Coronary artery (tissue), 2 donors: Measurements from ENCODE around the gene ANXA1.
"Not testable (repeated sequence)": the region's sequence is repeated elsewhere in the genome, so short reads cannot be mapped to it uniquely, and the experiment has no call there.

Experiments used
- DNase-seq: peaks from one replicate; pipeline ENCODE4 v3.0.0-alpha.2; 2017; ENCODE audit warnings: low spot score
- H3K27ac ChIP-seq, 2 donors: fragments of 200-600 bp; sonication (generic); one replicate each; pipeline ENCODE4 v1.5.1; 2016 to 2019
- H3K4me3 ChIP-seq: fragments of 200-600 bp; sonication (generic); 2 replicates; pipeline ENCODE4 v1.5.1; 2016; ENCODE audit warnings: mild to moderate bottlenecking, moderate library complexity
- TF ChIP-seq, protein P1 (sequence below): fragments of 200-600 bp; sonication (generic); IDR thresholded peaks from one replicate; pipeline ENCODE4 v1.5.1; 2019; ENCODE audit warnings: antibody characterized with exemption

The ANXA1 gene

DNA sequence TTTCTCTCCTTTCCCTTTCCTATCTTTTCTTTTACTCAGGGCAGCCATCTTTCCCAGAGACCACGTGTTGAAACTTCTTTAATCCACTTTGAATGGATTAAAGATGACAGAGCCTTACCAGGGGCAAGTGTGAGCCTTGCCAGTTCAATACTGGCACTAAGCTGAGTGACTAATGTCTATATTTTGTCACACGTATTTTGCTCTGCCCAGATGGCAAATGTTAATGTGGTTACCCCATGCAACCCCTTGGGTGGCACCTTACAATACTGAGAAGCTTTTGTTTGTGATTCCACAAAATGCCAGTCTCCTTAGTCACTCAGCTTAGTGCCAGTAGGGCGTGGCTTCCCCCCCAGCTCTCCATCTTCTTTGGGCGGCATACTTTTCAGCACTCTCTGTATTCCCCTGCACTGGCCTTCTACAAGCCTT is 24.8 kb downstream of the ANXA1 start:
- no peak overlapping the region for H3K4me3 ChIP-seq
- TF ChIP-seq, protein P1, sequence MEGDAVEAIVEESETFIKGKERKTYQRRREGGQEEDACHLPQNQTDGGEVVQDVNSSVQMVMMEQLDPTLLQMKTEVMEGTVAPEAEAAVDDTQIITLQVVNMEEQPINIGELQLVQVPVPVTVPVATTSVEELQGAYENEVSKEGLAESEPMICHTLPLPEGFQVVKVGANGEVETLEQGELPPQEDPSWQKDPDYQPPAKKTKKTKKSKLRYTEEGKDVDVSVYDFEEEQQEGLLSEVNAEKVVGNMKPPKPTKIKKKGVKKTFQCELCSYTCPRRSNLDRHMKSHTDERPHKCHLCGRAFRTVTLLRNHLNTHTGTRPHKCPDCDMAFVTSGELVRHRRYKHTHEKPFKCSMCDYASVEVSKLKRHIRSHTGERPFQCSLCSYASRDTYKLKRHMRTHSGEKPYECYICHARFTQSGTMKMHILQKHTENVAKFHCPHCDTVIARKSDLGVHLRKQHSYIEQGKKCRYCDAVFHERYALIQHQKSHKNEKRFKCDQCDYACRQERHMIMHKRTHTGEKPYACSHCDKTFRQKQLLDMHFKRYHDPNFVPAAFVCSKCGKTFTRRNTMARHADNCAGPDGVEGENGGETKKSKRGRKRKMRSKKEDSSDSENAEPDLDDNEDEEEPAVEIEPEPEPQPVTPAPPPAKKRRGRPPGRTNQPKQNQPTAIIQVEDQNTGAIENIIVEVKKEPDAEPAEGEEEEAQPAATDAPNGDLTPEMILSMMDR, result no peak
- no peak overlapping the region for H3K27ac ChIP-seq
- DNase-seq, result no peak

DNA sequence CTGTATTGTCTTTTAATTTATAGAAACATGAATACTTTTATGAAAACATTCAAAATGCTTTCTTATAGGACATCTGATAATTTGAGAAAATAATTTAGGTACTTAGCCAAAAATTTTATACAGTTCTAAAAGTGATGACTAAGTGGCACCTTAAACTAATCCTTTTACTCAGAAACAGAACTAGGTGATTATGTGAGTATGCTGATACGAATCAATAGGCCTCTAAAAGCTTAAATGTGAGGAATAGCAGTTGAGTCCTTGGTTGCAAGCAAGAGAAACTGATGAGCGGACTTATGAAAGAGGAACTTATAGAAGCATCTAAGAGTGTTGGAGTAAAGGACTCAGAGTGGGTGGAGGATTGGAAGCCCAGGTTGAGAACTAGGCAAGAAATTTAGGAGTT is 26.4 kb downstream of the ANXA1 start:
- H3K27ac ChIP-seq, result no peak overlapping the region
- no peak overlapping the region for H3K4me3 ChIP-seq
- no peak for DNase-seq
- TF ChIP-seq, protein P1, result no peak

DNA sequence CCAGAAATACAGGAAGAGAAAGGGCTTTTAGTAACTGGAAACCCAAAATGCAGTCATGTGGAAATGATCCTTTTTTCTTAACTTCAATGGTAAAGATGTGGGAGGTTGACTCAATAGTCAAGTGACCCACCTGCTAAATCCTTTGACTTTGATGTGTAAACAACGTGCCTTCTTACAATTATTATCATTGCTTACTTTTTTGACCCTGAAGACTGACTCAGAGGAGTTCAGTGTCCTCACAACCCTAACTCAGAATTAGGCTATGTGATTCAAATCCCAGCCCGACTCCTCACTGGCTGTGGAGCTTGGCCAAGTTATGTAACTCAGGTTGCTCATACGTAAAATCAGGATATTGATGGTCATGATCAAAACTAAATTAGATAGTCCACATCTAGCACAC is 27.9 kb downstream of the ANXA1 start:
- DNase-seq, result no peak
- peak overlapping the region in 1 of 2 donors; percentile 18 for H3K27ac ChIP-seq

GRCh38 chr9:73180403-73180802 is 28.7 kb downstream of the ANXA1 start:
- Histone ChIP-seq H3K27ac (no peak overlapping the region), H3K4me3 (no peak overlapping the region)
- TF ChIP-seq, protein P1, result no peak
- DNase-seq, result no peak

More for the DNA sequence above, 27.9 kb downstream of the ANXA1 start:
- TF ChIP-seq, protein P1, result no peak
- H3K4me3 ChIP-seq, result no peak overlapping the region

DNA sequence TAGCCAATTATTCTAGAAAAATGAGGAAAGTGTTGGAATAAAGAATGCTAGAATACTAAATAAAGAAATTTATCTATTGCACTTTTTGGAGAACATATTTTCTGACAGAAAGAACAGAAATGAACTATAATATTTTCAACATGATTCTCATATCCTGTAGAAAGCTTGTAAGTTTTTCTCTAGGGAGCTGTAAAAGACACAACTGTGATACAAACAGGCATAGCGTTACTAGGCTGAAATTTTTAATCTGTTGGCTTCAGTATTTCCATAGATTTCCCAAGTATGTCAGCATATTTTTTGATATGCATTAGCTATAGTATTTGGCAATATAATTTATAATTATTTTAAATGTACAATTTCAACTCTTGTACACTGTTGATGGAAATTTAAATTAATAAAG is 31.3 kb downstream of the ANXA1 start:
- Histone ChIP-seq H3K27ac (no peak overlapping the region), H3K4me3 (no peak overlapping the region)
- no peak for DNase-seq
- TF ChIP-seq, protein P1, result no peak

- H3K27ac ChIP-seq, result no peak overlapping the region
- DNase-seq, result no peak
- H3K4me3 ChIP-seq, result no peak overlapping the region
- TF ChIP-seq, protein P1, result no peak
These were observed 31.8 kb downstream of the ANXA1 start for GRCh38 chr9:73183428-73183827.

GRCh38 chr9:73183917-73184861 is 32.5 kb downstream of the ANXA1 start:
- TF ChIP-seq, protein P1, result no peak
- no peak overlapping the region for H3K4me3 ChIP-seq
- DNase-seq, result no peak

GRCh38 chr9:73191109-73191508 is 39.4 kb downstream of the ANXA1 start:
- not testable (repeated sequence) for H3K4me3 ChIP-seq, H3K27ac ChIP-seq, DNase-seq

More at GRCh38 chr9:73183917-73184861, 32.5 kb downstream of the ANXA1 start:
- no peak overlapping the region for H3K27ac ChIP-seq
